HG02759 (cell line): ENCODE measurements around the gene CCDC74B.
"Not testable (repeated sequence)": the region's sequence is repeated elsewhere in the genome, so short reads cannot be mapped to it uniquely, and the experiment has no call there.

Experiments used
- ATAC-seq: cut with Tn5 transposase; IDR thresholded peaks from one replicate; pipeline ENCODE4 v1.9.1; 2021; ENCODE audit warnings: mild to moderate bottlenecking, moderate library complexity; ENCODE audit not compliant: unreplicated experiment

The CCDC74B gene

DNA sequence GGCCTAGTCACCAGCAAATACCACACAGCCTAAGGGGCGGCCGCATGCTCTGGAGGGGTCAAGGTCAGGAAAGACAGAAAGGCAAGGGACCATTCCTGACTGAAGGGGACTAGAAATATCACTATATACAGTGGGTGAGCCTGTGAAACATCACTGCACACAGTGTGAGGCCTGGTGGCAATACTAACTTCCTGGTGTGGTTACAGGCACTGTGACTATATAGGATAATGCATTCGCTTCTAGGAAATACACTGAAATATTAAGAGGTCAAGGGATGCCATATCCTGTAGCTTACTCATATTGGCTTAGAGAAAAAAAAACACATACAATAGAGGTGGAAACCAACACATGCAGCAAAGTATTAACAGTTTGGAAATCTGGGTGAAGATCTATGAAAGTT lies 24.3 kb upstream of the CCDC74B start:
- ATAC-seq = not testable (repeated sequence)

DNA sequence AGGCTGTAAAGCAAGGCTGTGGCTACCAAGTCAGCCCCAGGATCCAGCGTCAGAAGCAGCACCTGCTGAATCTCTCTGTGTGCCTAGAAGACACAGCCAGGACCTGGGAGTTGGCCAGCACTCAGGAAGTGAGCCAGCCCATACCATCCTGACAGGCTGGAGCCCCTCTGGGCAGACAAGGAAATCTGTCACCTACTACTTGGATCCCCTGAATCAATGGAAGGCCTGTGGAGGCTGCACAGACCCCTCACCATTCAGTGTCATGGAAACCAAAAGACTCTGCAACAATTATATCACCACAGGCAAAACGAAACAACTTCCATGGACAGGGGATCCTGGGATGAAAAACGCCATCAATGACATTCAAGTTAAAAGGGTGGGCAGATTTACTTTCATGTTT lies 21.7 kb upstream of the CCDC74B start:
- ATAC-seq = not testable (repeated sequence)

DNA sequence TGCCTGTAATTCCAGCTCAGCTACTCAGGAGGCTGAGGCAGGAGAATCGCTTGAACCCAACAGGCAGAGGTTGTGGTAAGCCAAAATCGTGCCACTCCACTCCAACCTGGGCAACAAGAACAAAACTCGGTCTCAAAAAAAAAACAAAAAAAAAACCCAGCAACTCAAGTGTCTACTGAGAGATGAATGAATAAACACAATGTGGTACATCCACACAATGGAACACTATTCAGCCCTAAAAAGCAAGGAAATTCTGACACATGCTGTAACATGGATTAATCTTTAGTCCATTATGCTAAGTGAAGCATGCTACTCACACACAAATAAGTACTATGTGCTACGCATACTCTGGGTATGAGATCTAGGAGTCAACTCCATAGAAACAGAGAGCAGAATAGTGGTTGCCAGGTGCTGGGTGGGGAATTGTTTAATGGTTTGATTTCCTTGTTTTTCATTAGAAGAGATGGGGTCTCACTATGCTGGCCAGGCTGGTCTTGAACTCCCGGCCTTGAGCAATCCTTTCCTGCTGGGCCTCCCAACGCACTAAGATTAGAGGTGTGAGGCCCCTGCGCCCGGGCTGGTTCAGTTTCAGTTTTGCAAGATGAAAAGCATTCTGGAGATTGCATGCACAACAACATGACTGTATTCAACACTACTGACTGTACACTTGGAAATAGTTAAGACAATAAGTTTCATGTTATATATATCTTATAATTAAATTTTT lies 20.5 kb upstream of the CCDC74B start:
- ATAC-seq = no peak

DNA sequence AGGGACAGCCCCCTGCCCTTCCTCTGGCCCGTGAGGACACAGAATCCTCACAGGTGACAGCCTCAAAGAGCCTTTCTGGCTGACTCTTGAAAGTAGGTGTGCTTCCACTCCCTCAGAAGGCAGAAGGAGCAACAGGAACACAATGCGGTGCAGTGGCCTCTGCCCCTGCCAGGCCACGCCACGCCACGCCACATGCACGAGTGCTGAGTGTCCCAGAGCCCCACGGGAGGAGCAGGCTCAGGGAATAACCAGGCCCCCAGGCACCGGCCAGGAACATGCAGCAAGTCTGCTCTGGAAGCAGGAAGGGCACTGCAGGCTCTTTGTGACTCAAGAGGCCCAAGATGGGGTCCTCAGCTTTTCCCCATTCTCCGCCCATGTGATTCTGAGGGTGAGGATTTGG lies 18.1 kb upstream of the CCDC74B start:
- no peak for ATAC-seq

DNA sequence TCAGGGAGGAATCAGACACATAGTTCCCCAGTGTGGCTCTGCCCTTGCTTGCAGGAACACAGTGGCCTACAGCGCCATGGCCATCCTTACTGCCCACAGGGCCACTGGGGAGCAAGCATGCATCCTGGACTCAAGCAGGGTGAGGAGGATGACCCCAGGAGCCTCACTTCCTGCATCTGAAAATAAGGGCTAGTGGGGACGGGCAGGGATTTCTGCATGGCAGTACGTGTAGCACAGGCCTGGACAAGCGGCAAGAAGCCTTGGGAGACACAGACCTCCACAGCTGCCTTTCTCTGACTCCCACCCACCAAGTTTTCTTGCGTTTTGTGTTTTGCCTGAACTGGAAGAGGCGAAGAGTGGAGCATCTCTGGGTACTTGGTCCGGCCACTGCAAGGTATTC lies 17.6 kb upstream of the CCDC74B start:
- not testable (repeated sequence) for ATAC-seq

DNA sequence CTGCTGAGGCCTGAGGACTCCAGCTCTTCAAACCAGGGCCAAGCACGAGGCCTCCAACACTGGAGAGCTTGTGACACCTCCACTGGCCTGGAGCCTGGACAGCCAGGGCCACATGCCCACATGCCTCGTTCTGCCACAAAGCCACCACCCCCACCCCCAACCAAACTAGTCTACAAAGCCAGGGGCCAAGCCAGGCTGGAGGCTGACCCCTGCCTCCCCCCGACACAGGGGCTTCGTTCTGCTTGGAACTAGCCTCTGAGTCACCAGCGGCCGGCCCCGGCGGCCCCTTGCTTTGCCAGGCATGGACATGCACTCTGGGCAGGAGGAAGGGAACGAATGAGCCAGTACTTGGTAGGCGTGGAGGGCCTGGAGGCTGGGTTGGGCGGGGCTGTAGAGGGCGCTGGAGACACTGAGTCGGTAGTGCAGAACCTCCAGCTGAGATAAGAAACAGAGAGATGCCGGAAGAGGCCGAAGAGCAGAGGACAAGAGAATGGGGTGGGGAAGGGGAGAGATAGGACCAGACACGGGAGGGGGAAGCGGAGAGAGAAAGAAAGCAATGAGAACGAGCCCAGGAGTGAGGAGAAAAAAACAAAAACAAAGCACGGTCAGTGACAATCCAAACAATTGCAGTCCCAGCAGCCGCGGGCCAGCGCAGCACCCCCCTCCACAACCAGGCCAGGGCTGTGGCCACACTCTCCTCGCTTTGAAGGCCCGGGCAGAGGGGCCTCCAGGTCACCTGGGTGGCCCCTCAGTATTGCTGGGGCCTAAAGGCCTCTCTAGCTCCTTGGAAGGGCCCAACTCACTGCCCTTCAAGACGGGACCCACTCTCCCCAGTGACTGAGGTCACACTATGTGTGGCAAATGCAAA lies 16.2 kb upstream of the CCDC74B start:
- not testable (repeated sequence) for ATAC-seq

DNA sequence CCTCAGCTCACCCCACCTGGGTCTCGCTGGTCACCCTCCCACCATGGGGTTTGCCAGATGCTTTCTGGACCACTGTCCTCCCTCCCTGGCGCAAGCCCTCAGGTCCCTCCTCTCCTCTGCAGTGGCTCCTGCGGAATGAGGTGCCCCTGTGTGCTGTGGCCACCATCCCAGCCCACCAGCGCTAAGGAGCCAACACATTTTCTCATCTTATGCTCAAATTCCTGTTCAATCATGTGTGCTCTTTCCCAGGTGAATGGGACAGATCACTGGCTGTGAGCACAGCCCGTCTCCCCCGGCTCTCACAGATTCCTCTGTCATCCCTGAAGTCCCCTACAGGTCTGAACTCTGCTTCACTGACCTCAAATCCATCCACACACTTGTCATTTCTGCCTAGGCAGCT lies 15.2 kb upstream of the CCDC74B start:
- ATAC-seq = no peak

DNA sequence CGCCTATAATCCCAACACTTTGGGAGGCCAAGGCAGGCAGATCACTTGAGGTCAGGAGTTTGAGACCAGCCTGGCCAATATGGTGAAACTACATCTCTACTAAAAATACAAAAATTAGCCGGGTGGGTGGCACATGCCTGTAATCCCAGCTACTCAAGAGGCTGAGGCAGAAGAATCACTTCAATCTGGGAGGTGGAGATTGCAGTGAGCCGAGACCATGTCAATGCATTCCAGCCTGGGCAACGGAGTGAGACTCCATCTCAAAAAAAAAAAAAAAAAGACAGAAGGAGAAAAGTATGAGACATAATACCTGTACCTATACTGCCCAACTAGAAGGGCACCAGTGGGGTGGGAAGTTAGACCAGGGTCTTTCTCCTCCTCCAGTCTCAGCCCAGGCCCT lies 14.5 kb upstream of the CCDC74B start:
- ATAC-seq = not testable (repeated sequence)

DNA sequence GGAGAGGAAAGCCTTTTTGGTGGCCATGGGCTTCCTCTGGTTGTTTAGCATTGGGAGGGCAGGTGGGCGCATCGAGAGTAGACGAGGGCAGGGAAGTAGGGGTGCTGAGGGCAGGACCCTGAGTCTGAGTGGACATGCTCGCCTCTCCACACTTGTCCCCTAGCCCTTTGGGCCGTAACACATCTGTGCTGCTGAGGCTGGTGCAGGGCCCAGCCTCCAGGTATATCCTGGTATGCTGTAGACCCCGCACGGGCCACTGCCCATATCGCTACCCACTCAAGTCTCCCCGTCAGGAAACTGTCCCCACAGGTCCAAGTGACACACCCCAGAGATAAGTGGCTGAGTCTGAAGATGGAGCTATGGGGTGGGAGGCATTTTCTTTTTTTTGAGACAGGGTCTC lies 13.7 kb upstream of the CCDC74B start:
- no peak for ATAC-seq

DNA sequence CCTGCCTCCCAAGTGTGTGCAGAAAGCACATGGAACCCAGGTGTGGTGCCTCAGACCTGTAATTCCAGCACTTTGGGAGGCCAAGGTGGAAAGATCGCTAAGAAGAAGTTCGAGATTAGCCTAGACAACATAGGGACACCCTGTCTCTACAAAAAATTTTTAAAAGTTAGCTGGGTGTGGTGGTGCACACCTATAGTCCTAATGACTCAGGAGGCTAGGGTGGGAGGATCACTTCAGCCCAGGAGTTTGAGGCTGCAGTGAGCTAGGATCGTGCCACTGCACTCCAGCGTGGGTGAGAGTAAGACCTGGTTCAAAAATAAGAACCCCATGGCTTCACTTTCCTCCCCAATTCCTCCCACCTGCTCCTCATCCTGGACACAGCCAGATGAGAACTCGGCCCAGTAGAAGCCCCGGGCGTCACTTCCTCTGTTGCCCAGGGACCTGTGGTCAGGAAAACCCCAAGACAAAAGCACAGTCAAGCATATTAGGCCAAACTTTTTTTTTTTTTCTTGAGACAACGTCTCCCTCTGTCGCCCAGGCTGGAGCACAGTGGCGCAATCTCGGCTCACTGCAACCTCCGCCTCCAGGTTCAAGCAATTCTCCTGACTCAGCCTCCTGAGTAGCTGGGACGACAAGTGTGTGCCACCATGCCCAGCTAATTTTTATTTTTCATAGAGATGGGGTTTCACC lies 13.1 kb upstream of the CCDC74B start:
- peak; percentile 83 for ATAC-seq

DNA sequence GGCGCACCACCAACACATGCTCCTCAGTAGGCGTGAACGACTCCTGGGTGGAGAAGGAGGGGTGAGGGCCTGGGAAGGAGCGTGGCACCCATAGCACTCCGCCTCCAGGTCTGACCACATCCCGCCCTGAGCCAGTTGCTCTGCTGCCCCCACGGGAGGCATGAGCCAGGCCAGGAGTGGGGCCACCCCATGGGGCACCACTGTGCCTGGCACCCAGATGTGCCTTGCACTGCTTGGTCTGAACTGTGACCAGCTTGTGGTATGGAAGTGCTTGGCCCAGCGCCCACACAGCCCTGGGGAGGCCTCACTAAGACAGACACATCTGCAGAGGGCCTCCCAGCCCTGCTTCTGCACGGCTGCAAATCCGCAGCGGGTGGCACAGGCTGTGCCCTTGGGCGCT lies 12.4 kb upstream of the CCDC74B start:
- peak; percentile 43 for ATAC-seq

DNA sequence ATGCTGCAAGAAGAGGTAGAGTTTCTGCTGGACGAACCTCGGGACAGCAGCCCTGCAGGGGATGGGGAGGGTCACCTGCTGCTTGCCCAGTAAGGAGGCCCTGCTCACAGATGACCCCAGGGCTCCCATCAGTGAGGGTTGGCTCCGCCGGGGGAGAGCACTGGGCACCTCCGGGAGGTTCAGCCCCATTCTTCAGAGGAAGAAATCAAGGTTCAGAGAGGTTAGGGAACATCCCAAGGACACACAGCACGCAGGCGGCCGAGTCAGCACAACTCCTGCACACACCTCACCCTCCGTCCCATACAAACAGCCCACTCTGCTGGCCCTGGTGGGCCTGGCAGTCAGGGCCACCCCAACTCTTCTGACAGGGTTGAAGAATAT lies 11.7 kb upstream of the CCDC74B start:
- no peak for ATAC-seq

DNA sequence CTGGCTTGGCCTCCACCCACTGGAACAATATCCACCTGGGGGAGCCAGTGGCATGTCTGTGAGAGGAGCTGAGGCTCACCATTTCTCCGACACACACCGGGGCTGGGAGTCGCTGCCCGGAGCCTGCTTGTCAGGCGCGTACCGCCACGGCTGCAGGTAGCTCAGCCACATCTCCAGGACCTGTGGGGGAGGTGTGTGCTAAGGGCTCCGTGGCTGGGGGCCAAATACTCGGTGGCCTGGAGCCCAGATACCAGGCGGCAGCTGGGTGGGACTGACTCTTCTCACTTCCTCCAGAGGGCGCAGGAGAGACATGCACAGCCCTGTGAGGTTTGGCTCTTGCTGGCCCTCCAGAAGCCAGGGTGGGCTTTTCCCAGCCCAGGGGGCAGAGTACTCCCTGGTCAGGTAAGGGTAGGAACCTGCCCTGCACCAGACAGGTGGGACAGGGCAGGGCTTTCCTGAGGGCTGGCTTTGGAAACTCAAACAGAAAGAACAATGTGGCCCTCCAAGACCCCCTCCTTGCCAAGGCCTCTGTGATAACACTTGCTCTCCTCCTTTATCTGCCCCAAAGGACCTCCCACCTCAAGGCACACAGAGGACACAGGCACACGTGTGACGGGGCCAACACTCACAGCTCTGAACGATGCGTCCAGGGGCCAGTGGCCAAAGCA lies 11.2 kb upstream of the CCDC74B start:
- not testable (repeated sequence) for ATAC-seq

DNA sequence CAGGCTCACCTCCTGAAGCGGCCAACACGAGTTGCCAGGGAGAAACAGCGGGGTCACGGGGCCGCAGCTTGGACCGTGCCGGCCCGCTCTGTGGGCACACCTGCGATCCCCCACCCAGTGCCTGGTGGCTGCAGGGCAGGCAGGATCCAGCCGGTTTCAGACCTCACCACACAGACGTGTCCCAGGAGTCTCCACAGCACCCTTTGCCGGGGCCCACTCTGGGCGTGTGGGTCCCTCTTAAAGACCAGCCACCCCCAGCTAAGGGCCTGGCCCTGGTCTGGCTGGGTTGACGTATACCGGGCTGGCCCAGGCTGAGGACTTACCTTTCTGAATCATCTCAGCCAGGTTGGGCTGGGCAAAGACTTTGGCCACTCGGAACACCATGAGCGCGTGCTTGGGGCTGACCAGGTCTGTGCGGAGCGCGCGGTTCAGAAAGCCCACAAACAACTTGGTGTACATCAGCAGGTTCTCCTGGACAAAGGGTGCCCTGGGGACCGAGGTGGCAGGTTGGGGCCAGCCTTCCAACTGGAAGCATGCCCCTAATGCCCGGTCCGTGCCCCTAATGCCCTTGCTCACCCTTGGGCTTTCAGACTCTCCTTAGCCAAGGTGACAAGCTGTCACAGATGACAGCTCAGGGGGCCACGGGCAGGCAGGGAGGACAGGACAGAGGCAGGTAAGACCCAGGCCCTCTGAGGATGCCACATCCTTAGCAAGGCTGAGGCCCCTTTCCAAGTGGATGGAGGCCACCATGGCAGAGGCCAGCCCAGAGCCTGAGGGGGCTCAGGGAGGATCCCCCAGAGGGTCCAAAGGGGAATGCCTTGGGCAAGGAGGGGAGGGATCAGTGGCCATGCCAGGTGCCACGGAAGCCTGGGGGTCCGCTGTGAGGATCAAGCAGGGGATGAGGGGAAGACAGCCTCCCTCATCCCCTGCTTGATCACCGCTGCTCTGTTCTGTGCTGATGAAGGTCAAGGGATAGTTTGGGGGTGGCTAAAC lies 10.2 kb upstream of the CCDC74B start:
- ATAC-seq = no peak

DNA sequence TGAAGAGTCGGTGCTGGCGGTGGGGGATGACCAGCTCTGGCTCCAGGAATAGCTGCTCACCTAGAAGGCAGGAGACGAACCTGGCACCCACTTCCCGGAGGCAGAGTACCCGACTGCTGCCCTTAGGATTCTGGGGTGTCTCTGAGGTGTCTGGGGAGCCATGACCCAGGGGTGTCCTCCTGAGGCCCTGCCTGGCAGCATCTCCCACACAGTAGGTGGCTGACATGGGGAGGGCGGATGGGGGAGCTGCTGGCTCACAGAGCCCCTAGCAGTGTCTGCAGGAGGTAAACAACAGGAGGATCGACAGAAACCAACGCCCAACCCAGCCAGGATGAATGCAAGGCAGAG lies 9.5 kb upstream of the CCDC74B start:
- ATAC-seq = not testable (repeated sequence)

DNA sequence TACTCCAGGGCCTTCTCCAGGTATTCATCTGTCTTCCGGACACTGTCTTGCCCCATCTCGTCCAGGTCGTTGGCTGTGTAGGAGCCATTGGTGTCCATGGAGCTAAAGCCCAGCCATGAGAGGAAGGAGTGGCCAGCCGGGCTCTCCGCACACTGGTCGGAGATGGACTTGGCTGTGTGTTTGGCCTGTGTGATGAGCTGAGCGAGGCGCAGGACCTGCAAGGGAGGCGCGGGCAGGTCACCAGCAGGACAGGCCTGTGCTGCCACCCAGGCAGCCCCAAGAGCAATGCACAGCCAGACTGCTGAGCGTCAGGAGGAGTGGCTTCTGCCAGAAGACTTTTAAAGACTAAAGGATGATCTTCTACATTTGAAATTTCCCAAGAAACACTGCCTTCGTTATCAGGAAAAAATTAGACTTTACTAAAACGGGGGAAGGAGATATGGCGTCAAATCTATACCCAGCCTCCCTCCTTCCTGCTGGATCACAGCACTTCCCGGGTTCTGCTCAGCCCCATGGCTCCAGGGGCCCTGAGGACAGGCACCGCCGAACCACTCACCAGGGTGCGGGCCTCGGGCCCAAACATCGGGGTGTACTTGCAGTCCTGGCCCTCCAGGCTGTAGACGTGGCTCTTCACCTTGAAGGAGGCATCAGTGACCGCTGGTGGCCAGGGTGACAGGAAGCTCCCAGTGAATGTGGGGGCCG lies 9.0 kb upstream of the CCDC74B start:
- ATAC-seq = not testable (repeated sequence)

DNA sequence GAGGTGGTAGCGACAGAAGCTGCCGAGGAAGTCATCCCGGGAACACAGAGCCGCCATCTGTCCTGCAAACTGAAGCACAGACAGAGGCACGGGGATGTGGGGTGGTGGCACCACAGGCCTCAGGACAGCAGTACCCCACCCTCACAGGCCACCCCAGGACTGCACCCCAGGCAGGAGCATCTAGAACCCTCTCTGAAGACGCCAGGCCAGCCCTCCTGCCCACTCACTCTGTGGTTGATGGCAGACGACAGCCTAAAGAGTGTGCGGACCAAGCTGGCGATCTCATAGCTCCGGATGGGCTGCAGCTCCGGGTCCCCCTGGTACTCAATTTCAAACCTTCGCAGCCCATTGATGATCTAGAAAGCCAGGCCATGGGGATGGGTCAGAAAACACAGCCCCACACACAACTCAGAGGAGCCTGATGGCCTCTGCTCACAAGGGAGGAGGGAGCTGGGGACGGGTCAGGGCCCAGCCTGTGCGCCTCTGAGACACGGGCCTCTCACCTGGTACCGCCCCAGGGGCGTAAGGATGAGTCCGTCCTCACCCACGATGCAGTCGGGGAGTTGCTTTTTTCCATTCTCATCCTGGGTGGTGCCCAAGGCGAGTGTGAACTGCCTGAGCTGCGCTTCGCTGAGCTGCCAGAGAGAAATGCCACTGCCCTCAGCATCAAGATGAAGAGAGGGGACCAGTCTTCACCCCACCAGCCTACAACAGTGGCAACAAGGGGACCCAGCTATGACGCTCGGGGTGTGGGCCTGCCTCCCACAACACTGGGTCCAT lies 8.1 kb upstream of the CCDC74B start:
- no peak for ATAC-seq

DNA sequence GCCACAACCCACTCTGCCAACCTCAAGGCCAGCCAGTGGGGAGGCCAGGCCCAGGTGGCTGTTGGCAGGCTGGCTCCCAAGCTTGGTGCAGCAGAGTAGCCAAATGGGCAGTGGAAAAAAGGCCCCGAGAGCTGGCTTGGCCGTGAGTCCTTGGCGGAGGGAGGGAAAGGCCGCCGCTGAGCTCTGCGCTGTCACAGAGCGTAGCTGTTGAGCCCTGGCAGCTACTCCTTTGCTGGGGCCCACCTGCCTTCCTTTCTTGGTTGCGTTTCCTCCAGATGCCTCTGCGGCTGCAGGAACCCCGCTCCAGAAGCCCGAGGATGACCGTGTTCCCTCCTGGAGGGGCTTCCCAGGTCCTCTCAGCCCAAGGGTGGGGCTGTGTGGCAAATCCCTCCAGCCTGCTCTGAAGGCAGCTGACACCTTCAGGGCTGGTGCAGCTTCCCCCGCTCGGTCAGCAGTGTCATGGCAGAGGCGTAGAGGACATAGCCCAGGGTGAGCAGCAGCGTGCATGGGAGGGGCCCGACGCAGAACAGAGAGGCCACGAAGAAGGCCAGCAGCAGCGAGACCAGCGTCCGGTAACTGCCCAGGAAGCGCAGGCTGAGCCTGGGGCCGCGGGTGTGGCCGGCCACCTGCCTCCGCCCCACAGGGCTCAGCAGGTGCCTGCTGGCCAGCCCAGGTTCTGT lies 7.4 kb upstream of the CCDC74B start:
- ATAC-seq = not testable (repeated sequence)
